Heart left ventricle (tissue), 13 donors: ENCODE measurements around the gene SLC39A11.

Experiments
- POLR2A ChIP-seq, 2 donors: fragments of 450-650 bp; IDR thresholded peaks; one replicate each; pipeline ENCODE4 v1.6.1; 2017; ENCODE audit warnings: antibody characterized with exemption in 2 of 2, mild to moderate bottlenecking in 2 of 2, moderate library complexity in 2 of 2
- TF ChIP-seq, protein P1 (sequence below), 12 donors: fragments of 200-600 bp; sonication (generic) in 4 of 12; IDR thresholded peaks; one replicate each; pipeline versions ENCODE4 v1.5.0 to v1.8.0; 2018 to 2022; ENCODE audit warnings: antibody characterized with exemption in 12 of 12, mild to moderate bottlenecking in 5 of 12
- donor health status: ischemic (EF 13 %, LVEDD 7.1; RV severe dilation, severe dysfunction).
- donor health status: DM: no; HTN: yes; CAD: no.
- donor health status: DM: no; HTN: no; CAD: no.
- donor health status: ischemic (EF 25% LVEDD 6.9; RV normal size, moderate dysfunction).
- donor health status: ischemic (EF 25% LVEDD 5.7; RV mildly dilated, moderate dysfunction).
- donor health status: ischemic (EF 35%, LVEDD 5.7; RV mildly dilated, moderate dysfunction).
- donor health status: nonischemic (EF 11% LVEDD 7.7; RV severe dilation, severe dysfunction).
- donor health status: DM: yes; HTN: yes; CAD: no.
- donor health status: PGD.
- donor health status: ischemic (EF 29% LVEDD 5.4; RV normal size, mild dysfunction).
- donor health status: nonischemic (EF 23%, LVEDD 6.1; RV moderate dilation, normal function).

DNA sequence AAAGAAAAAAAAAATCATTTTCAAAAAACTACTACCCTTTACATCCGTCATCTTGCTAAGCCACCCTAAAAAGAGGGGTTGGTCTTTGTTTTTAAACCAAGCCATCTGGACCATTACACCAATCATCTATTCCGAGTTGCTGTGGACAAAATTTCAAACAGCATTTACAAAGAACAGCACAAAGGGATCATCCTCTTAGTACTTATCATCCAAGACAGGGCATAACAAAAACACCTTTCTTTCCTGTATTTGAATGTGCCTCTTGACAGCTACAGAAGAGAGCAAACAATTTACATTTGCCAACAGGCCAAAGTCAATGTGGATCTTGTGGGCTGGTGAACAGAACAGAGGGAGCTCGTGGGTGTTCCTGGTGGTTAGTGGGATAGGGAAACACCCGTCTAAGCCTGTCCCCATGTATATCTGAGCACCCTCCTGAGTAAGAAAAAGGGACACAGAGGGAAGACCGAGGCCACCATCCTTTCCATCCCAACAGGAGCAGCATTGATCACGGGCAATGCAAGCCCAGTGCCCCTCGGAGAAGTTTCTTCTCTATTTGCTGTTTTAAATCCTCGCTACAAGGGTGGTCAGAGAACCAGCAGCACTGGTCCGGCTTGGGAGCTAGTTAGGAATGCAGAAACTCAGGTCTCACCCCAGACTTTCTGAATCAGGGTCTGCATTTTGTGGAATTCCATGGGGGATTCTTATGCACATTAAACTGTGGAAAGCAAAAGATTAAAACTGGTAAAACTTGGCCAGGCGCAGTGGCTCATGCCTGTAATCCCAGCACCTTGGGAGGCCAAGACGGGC, 1.9 kb downstream of the SLC39A11 start:
- TF ChIP-seq, protein P1, sequence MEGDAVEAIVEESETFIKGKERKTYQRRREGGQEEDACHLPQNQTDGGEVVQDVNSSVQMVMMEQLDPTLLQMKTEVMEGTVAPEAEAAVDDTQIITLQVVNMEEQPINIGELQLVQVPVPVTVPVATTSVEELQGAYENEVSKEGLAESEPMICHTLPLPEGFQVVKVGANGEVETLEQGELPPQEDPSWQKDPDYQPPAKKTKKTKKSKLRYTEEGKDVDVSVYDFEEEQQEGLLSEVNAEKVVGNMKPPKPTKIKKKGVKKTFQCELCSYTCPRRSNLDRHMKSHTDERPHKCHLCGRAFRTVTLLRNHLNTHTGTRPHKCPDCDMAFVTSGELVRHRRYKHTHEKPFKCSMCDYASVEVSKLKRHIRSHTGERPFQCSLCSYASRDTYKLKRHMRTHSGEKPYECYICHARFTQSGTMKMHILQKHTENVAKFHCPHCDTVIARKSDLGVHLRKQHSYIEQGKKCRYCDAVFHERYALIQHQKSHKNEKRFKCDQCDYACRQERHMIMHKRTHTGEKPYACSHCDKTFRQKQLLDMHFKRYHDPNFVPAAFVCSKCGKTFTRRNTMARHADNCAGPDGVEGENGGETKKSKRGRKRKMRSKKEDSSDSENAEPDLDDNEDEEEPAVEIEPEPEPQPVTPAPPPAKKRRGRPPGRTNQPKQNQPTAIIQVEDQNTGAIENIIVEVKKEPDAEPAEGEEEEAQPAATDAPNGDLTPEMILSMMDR (IDR thresholded peaks at IDR 0.05), result no peak
- TF ChIP-seq POLR2A (IDR thresholded peaks at IDR 0.05), result no peak
